Large intestine (tissue), 3 donors: ENCODE measurements around the gene LRIG3. TPM values are rescaled to one million over a fixed set of nuclear protein-coding genes. Genes with fewer than 3 reads are reported as not detected.

Experiments used
- DNase-seq, 2 donors: peaks; one replicate each; pipeline versions ENCODE4 v3.0.0 to v3.0.0-alpha.2; 2013
- H3K27ac ChIP-seq: one replicate; pipeline ENCODE4 v1.5.1; 2013; ENCODE audit warnings: low read length
- H3K27me3 ChIP-seq: 2 replicates; pipeline ENCODE4 v1.6.1; 2013; ENCODE audit warnings: low read length; ENCODE audit not compliant: control insufficient read depth, insufficient read depth
- H3K36me3 ChIP-seq: 2 replicates; pipeline ENCODE4 v1.6.1; 2013; ENCODE audit warnings: low read length; ENCODE audit not compliant: control insufficient read depth, insufficient read depth
- H3K4me1 ChIP-seq: one replicate; pipeline ENCODE4 v1.6.1; 2013; ENCODE audit warnings: low read length; ENCODE audit not compliant: control insufficient read depth, insufficient read depth
- H3K4me3 ChIP-seq: one replicate; pipeline ENCODE4 v1.5.1; 2013; ENCODE audit warnings: low read length
- H3K9me3 ChIP-seq: one replicate; pipeline ENCODE4 v1.6.1; 2013; ENCODE audit warnings: mild to moderate bottlenecking, low read depth, low read length, moderate library complexity; ENCODE audit not compliant: control insufficient read depth
- WGBS: methylation state at CpG from one replicate; pipeline ENCODE4 v1.1.5; 2013; ENCODE audit warnings: low lambda C conversion rate; ENCODE audit not compliant: insufficient coverage; 5-methylcytosine and 5-hydroxymethylcytosine counted together
- polyA plus RNA-seq: library from polyadenylated mRNA; unstranded; fragments of 120-200 nt; gene quantifications from one replicate; pipeline ENCODE4 v1.2.1, GENCODE V29; 2013

The LRIG3 gene
- polyA plus RNA-seq, 1 donor: 38.9 TPM

GRCh38 chr12:58932806-58933681, 12.7 kb upstream of the LRIG3 start:
- Histone ChIP-seq H3K4me1 (no peaks in the 10 kb centered on the region), H3K36me3 (no peaks in the 10 kb centered on the region), H3K27me3 (no peaks in the 10 kb centered on the region), H3K9me3 (no peaks in the 10 kb centered on the region), H3K27ac (no peak overlapping the region), H3K4me3 (no peak overlapping the region)
- DNase-seq: no peak
- no CpG with 5 or more reads among the region's 8 CpGs for WGBS

- H3K27me3 ChIP-seq: no peaks in the 10 kb centered on the region
- DNase-seq: no peak
- no peaks in the 10 kb centered on the region for H3K4me1 ChIP-seq
- H3K27ac ChIP-seq: no peak overlapping the region
- H3K9me3 ChIP-seq: no peaks in the 10 kb centered on the region
- H3K4me3 ChIP-seq: no peak overlapping the region
- H3K36me3 ChIP-seq: no peaks in the 10 kb centered on the region
- 100% methylated on average over 4 of the region's 4 CpGs for WGBS
These were observed 11.2 kb upstream of the LRIG3 start for GRCh38 chr12:58931518-58931917.

- H3K9me3 ChIP-seq: no peaks in the 10 kb centered on the region
- 100% methylated on average over 1 of the region's 2 CpGs for WGBS
- H3K36me3 ChIP-seq: no peaks in the 10 kb centered on the region
- H3K4me1 ChIP-seq: peaks cover 5% of the 10 kb centered on the region
- DNase-seq: no peak
- H3K4me3 ChIP-seq: no peak overlapping the region
- H3K27me3 ChIP-seq: no peaks in the 10 kb centered on the region
- no peak overlapping the region for H3K27ac ChIP-seq
These were observed 10.5 kb upstream of the LRIG3 start for GRCh38 chr12:58930770-58931324.

- H3K4me1 ChIP-seq: peaks cover 33% of the 10 kb centered on the region
- no peak for DNase-seq
- H3K36me3 ChIP-seq: no peaks in the 10 kb centered on the region
- H3K9me3 ChIP-seq: no peaks in the 10 kb centered on the region
- H3K4me3 ChIP-seq: no peak overlapping the region
- WGBS: 70% methylated on average over 1 of the region's 4 CpGs
- no peak overlapping the region for H3K27ac ChIP-seq
- H3K27me3 ChIP-seq: no peaks in the 10 kb centered on the region
These were observed 6.8 kb upstream of the LRIG3 start for GRCh38 chr12:58927120-58927519.

- no peak for DNase-seq
- H3K9me3 ChIP-seq: no peaks in the 10 kb centered on the region
- no peaks in the 10 kb centered on the region for H3K27me3 ChIP-seq
- H3K4me1 ChIP-seq: peaks cover 37% of the 10 kb centered on the region
- no peak overlapping the region for H3K4me3 ChIP-seq
- H3K27ac ChIP-seq: peak overlapping the region; percentile 10
- H3K36me3 ChIP-seq: no peaks in the 10 kb centered on the region
These were observed 6.3 kb upstream of the LRIG3 start for GRCh38 chr12:58926586-58926985.

GRCh38 chr12:58925751-58926150, 5.4 kb upstream of the LRIG3 start:
- Histone ChIP-seq H3K9me3 (no peaks in the 10 kb centered on the region), H3K27me3 (no peaks in the 10 kb centered on the region), H3K36me3 (no peaks in the 10 kb centered on the region), H3K4me1 (peaks cover 37% of the 10 kb centered on the region), H3K27ac (peak overlapping the region; percentile 51), H3K4me3 (no peak overlapping the region)
- no peak for DNase-seq
- no CpG with 5 or more reads among the region's 2 CpGs for WGBS

GRCh38 chr12:58925111-58925611, 4.9 kb upstream of the LRIG3 start:
- DNase-seq: peak; percentile 71 to 92
- H3K27ac ChIP-seq: peak overlapping the region; percentile 51
- peaks cover 37% of the 10 kb centered on the region for H3K4me1 ChIP-seq
- H3K9me3 ChIP-seq: no peaks in the 10 kb centered on the region
- no peaks in the 10 kb centered on the region for H3K36me3 ChIP-seq
- WGBS: no CpG with 5 or more reads among the region's 1 CpG
- no peaks in the 10 kb centered on the region for H3K27me3 ChIP-seq
- no peak overlapping the region for H3K4me3 ChIP-seq

GRCh38 chr12:58924652-58925051, 4.3 kb upstream of the LRIG3 start:
- Histone ChIP-seq H3K27ac (peak overlapping the region; percentile 51), H3K4me3 (no peak overlapping the region), H3K27me3 (no peaks in the 10 kb centered on the region), H3K9me3 (no peaks in the 10 kb centered on the region), H3K36me3 (no peaks in the 10 kb centered on the region), H3K4me1 (peaks cover 37% of the 10 kb centered on the region)
- WGBS: no CpG with 5 or more reads among the region's 1 CpG
- no peak for DNase-seq

GRCh38 chr12:58923781-58924180, 3.5 kb upstream of the LRIG3 start:
- H3K36me3 ChIP-seq: no peaks in the 10 kb centered on the region
- no peaks in the 10 kb centered on the region for H3K9me3 ChIP-seq
- no peak overlapping the region for H3K27ac ChIP-seq
- H3K27me3 ChIP-seq: no peaks in the 10 kb centered on the region
- DNase-seq: no peak
- H3K4me1 ChIP-seq: peaks cover 37% of the 10 kb centered on the region
- H3K4me3 ChIP-seq: no peak overlapping the region
- 54% methylated on average over 3 of the region's 4 CpGs for WGBS

- H3K4me3 ChIP-seq: no peak overlapping the region
- H3K27ac ChIP-seq: no peak overlapping the region
These were observed 2.5 kb upstream of the LRIG3 start for GRCh38 chr12:58922849-58923248.

More at GRCh38 chr12:58922849-58923248, 2.5 kb upstream of the LRIG3 start:
- Histone ChIP-seq H3K36me3 (no peaks in the 10 kb centered on the region), H3K4me1 (peaks cover 37% of the 10 kb centered on the region), H3K27me3 (no peaks in the 10 kb centered on the region), H3K9me3 (no peaks in the 10 kb centered on the region)
- peak in 1 of 2 donors; percentile 43 for DNase-seq
